ENCODE data around the gene SGCE.

- TF ChIP-seq PPARA (CRISPR knock-in tag; IDR thresholded peaks at IDR 0.05; ENCODE audit: borderline replicate concordance) (no peak), ESRRG (CRISPR knock-in tag; IDR thresholded peaks at IDR 0.05) (no peak), ZFP3 (CRISPR knock-in tag; IDR thresholded peaks at IDR 0.05) (no peak), ZFP30 (CRISPR knock-in tag; IDR thresholded peaks at IDR 0.05) (no peak)
Measured at GRCh38 chr7:94650147-94651051, 5.5 kb downstream of the SGCE start.
